Gastroesophageal sphincter (tissue), 3 donors: ENCODE results near the gene CEMIP.

Source experiments
- CTCF ChIP-seq, 4 experiments: fragments of 200-600 bp in 2 of 4; fragments of 450-650 bp in 2 of 4; sonication (generic) in 1 of 4; IDR thresholded peaks; one replicate each; pipeline ENCODE4 v1.5.1; 2017 to 2019; ENCODE audit warnings: antibody characterized with exemption in 4 of 4, mild to moderate bottlenecking in 2 of 4, moderate library complexity in 2 of 4
- EP300 ChIP-seq: sonication (generic); formaldehyde crosslinking; IDR thresholded peaks from one replicate; pipeline ENCODE4 v1.6.1; 2017; ENCODE audit warnings: antibody characterized with exemption, mild to moderate bottlenecking
- POLR2A ChIP-seq, 2 donors: fragments of 450-650 bp; IDR thresholded peaks; one replicate each; pipeline ENCODE4 v1.6.1; 2017; ENCODE audit warnings: antibody characterized with exemption in 2 of 2, mild to moderate bottlenecking in 2 of 2, moderate library complexity in 1 of 2

- TF ChIP-seq EP300: no peak
- no peak for TF ChIP-seq POLR2A (IDR thresholded peaks at IDR 0.05)
- TF ChIP-seq CTCF (IDR thresholded peaks at IDR 0.05): no peak
These were observed 8.1 kb downstream of the CEMIP start for GRCh38 chr15:80787316-80787715.
